OCI-LY7 (cell line): ENCODE data around the gene STEAP3.

ENCODE experiments used
- EZH2phosphoT487 ChIP-seq: fragments of 200-600 bp; sonication (generic); IDR thresholded peaks from 2 replicates; pipeline ENCODE4 v1.6.1; 2018; ENCODE audit warnings: low read depth, borderline replicate concordance, mild to moderate bottlenecking, mixed run types, antibody characterized with exemption, low read length, moderate library complexity, mixed read lengths
- TF ChIP-seq, protein P1 (sequence below): fragments of 200-600 bp; sonication (generic); conservative IDR thresholded peaks from 2 replicates; pipeline ENCODE4 v1.5.1; 2014; ENCODE audit warnings: mild to moderate bottlenecking, antibody characterized with exemption, low read length, moderate library complexity, mixed read lengths

DNA sequence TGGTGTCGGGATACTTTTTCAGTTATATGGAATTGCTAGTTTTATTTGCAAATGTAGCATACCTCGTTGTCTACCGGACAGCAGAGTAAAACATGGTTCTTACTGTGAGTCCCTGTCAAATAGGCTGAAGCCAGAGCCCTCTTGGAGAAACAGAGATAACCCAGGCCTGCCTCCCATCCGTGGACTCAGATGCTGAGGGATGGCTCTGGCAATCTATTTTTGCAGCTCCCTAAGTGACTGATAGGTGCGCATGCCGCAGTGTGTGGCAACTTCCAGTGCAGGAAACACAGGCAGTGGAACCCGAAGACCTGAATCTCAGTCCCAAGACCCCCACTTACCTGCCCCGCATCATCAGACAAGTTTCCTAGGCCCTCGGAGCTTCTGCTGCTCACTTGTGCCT lies 33.6 kb downstream of the STEAP3 start:
- TF ChIP-seq, protein P1, sequence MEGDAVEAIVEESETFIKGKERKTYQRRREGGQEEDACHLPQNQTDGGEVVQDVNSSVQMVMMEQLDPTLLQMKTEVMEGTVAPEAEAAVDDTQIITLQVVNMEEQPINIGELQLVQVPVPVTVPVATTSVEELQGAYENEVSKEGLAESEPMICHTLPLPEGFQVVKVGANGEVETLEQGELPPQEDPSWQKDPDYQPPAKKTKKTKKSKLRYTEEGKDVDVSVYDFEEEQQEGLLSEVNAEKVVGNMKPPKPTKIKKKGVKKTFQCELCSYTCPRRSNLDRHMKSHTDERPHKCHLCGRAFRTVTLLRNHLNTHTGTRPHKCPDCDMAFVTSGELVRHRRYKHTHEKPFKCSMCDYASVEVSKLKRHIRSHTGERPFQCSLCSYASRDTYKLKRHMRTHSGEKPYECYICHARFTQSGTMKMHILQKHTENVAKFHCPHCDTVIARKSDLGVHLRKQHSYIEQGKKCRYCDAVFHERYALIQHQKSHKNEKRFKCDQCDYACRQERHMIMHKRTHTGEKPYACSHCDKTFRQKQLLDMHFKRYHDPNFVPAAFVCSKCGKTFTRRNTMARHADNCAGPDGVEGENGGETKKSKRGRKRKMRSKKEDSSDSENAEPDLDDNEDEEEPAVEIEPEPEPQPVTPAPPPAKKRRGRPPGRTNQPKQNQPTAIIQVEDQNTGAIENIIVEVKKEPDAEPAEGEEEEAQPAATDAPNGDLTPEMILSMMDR, result no peak
- no peak for TF ChIP-seq EZH2phosphoT487
